Left colon (tissue), 2 donors: ENCODE results near the gene MAD1L1. TPM values are rescaled to one million over a fixed set of nuclear protein-coding genes. Genes with fewer than 3 reads are reported as not detected.

Source experiments
- ATAC-seq: fragments of 200-7000 bp; cut with Tn5 transposase; one replicate; pipeline ENCODE4 v1.9.1; 2020; ENCODE audit warnings: mild to moderate bottlenecking, moderate library complexity
- DNase-seq, 2 donors: peaks; one replicate each; pipeline ENCODE4 v3.0.0-alpha.2; 2020
- intact Hi-C, 2 donors: fragments of 100-400 bp; cut with DNase I in 1 of 2; cut with micrococcal nuclease in 1 of 2; formaldehyde crosslinking; loops; one replicate each; pipeline versions ENCODE4 v1.11.2 to v1.14.0; 2022; cut with DNase I, micrococcal nuclease
- total RNA-seq, 2 donors: library from RNA; stranded (reverse); fragmentation: NEBNext Ultra II Directional; extraction: Animal tissue kit (Norgen Biotek cat#: 25700); gene quantifications; one replicate each; pipeline ENCODE4 v1.2.1, GENCODE V29; 2021
- donor health status: DM: no; HTN: no; CAD: no.
- donor health status: DM: yes; HTN: yes; CAD: no.

The MAD1L1 gene
- total RNA-seq, 2 donors from 2014 or later: 22.1 to 28.2 TPM

DNA sequence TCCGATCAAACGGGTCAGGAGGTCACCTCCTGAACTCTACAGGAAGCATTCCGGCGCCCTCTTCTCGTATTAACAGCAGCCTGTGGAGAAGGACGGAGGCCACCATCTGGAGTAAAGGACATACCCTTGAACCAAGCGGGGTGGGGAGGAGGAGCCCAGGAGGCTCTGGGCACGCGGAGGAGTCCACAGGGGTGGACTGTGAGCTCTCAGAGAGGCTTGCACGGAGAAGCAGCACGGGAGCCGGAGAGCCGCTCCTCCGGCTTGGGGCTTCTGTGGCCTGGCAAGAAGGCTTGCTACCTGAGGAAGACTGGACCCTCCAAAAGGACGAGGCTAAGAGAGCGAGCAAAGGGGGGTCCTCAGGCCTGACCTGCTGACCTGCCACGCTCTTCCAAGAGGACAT lies 77.9 kb downstream of the MAD1L1 start:
- DNase-seq (no peak), ATAC-seq (no peak)
- intact Hi-C loops: no loop called here

DNA sequence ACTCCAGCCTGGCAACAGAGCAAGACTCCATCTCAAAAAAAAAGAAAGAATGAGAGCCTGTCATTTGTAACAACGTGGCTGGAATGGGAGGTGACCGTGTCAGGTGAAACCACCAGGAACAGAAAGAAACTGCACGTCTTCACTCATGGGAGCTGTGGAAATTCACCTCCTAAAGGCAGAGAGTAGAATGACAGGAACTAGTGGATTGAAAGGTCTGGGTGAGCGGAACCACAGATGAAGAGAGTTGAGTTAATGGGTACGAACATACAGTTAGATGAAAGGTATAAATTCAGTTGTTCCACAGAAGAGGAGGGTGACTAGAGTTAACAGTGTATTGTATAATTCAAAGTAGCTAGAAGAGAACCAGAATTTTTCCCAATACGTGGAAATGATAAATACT lies 78.6 kb downstream of the MAD1L1 start:
- intact Hi-C loops: no loop called here
- DNase-seq (no peak), ATAC-seq (no peak)

DNA sequence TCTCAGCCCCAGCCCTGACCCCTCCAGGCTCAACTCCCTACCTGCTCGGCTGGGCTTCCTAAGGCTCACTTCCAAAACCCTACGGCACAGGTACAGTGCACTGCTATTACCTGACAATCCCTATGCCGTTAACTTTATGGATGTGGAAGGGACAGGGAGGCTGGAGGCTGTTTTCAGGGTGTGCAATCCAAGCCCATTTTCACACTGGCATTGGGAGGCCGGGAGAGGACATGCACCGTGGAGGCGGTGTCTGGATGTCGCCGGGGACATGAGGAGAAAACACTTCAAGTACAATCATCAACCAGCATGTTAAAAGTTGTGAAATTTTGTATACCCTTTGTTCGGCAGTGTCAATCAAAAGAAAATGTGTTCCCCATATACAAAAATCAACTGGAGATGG lies 80.1 kb downstream of the MAD1L1 start:
- intact Hi-C loops: no loop called here
- no peak for DNase-seq
- no peak for ATAC-seq

DNA sequence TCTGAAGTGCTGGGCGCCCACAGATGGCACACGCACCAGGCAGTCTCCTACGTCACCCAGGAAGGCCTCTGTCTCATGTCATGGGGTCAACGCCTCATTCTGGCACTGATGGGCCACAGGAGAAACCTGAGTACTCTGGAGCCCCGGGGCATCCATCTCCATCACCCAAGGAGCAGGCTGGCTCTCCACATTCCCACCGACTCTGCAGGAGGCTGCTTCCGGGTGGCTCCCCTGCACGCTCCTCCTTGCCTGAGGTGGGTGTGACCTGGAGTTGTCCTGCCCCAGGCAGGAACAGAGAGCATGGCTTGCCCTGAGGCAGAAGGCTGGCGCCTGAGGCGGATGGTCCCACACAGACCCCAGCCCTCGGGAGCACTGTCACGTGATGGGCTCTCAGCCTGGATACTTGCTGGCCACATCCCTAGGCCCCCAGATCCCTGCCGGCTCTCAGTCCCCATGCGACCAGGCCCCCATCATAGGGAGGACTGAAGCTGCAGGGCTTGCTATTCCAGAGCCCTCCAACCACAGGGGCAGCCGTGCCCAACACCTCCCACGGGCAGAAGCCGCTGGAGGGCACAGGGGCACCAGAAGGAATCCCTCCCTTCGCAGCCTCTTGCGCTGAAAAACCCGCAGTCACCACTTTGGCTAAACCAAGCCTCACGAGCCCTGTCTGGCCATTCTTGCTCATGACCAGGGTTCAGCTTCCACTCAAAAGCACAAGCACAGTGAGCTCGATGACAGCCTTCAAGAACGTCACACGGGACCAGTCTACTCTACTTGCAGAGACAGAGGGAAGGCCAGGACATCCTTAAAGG lies 80.7 kb downstream of the MAD1L1 start:
- no peak for ATAC-seq
- no peak for DNase-seq
- intact Hi-C loops: no loop called here

DNA sequence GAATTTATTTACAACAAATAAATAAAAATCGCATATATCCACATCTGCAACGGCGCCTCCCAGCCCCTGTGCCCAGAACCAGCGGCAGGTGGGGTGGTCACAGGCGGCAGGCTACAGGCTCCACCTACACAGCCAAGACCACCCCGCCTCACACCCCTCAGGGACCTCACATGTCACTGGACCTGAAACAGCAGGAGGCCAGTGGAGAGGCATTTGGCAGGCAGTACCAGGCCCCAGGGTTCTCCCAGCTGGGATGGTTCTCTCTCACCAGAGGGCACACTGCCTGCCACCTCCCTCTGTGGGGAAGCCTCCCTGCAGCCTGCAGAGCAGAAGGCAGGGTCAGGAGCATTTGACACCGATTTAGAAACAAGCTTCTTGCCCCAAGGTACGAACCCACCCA lies 81.5 kb downstream of the MAD1L1 start:
- DNase-seq: no peak
- intact Hi-C loops: no loop called here
- no peak for ATAC-seq

GRCh38 chr7:2150445-2150815 lies 82.3 kb downstream of the MAD1L1 start:
- DNase-seq (no peak), ATAC-seq (no peak)
- intact Hi-C loops: no loop called here

DNA sequence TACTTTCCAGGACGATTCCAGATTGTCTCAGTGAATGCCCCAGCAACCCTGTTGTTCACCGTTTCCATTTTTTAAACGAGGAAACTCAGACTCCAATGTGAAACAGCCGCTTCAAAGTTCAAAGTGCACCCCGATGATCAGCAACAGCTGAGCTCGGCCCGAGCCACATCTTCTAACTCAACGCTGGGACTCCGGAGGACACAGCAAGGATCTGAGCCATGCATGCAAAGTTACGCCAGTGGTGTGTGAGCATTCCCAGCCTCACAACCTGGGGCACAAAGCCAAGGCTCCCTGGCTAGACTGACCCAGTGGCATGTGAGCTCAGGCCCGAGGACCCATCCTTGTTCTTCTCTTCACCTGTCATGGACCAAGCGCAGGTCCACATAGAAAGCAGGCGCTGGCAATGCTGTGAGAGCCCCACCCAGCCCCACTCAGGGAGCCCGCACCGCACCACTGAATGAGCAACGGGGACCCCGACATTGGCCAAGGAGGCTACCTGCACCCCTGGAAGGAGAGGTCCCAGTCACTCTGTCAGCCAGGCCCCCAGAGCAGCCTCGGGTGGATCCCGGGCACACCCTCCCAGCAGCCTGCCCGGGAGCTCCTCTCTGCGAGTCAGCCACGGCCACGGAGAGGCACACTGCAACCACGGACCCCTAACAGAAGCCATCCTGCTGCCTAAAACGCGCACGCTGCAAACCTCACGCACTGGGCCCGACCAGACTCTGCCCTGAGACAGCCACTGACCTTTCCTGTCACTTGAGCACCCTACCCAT lies 82.9 kb downstream of the MAD1L1 start:
- ATAC-seq (no peak), DNase-seq (no peak)
- intact Hi-C loops: no loop called here

DNA sequence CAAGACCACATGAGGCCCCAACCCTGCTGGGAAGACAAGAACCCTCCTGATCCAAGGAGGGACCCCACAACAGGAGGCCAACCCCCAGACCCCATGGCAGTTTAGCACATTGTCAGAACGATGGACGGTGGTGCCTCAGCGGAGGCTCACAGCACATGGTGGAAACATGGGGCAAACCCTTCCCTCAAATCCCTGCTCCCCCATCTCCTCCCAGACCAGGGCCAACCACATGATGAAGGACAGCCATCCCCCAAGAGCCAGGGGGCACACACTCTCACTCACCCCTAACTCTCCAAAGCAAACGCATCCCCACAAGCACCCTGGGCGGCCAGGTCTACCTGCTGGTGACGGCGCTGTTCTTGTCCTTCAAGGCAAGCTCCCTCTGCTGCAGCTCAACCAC lies 83.9 kb downstream of the MAD1L1 start:
- ATAC-seq (no peak), DNase-seq (no peak)
- intact Hi-C loops: no loop called here

GRCh38 chr7:2148189-2148588 lies 84.6 kb downstream of the MAD1L1 start:
- ATAC-seq: no peak
- no peak for DNase-seq
- intact Hi-C loops: no loop called here

DNA sequence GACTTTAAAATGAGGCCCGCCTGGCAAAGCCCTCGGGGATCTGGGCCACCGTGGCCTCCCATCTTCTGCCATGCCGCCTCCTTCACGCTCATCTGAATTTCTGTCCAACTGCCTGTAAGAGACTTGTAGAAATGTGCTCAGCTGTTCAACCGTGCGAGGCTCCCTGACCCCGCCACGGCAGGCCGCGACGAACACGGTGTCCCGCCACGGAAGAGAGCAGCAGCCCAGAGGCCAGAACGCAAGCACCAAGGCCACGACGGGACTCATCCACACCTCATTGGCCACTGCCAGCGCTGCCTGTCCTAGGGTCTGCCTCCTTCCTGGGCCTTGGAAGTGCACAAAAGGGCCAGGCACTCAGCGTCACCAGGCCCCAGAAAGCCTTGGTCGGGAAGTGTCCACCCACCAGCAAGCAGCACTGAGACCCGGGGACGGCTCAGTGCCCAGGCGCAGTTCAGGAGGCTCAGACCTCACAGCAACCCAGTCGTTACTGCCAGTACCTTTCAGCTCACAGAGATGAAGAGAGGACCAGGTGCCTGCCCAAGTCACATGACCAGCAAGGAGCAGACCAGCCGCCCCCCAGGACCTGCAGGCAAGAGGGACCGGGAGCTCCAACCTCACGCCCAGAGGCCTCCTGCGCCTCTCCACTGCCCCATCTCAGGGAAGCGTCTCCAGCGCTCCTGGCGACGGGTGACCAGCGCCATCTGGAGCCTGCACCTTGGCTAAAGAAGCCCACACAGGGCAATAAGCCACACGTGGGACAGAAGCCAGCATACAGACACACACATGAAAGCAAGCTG lies 85.9 kb downstream of the MAD1L1 start:
- ATAC-seq: no peak
- no peak for DNase-seq

DNA sequence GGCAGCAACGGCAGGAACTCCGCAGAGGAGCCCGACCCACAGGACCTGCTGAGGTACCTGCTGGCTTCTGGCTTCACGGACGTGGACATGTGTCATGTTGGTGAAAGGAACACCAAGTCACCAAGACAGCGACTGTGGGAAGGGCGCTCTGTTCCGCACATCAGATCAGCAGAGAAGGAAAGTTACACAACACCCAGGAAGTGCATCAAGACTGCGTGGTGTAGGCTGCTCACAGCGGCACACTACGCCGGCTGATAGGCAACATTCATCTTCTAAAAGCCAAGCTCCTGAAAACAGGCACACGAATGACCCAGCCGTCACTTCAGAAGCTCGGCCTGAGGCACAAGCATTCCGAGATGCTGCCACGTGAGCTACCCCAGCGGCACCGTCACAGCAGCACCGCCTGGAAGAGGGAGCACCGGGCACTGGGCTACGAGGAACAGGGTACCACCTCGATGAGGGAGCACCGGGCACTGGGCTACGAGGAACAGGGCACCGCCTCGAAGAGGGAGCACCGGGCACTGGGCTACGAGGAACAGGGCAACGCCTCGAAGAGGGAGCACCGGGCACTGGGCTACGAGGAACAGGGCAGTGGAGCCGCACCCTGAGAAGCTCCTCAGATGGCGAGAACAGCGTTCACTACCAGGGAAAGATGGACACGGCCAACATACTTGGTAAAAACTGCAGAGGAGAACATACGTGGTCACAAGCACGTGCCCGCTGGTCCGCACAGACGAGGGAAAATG lies 86.7 kb downstream of the MAD1L1 start:
- ATAC-seq (no peak), DNase-seq (no peak)
- intact Hi-C loops: no loop called here

More for the DNA sequence above, 85.9 kb downstream of the MAD1L1 start:
- intact Hi-C loops: no loop called here

DNA sequence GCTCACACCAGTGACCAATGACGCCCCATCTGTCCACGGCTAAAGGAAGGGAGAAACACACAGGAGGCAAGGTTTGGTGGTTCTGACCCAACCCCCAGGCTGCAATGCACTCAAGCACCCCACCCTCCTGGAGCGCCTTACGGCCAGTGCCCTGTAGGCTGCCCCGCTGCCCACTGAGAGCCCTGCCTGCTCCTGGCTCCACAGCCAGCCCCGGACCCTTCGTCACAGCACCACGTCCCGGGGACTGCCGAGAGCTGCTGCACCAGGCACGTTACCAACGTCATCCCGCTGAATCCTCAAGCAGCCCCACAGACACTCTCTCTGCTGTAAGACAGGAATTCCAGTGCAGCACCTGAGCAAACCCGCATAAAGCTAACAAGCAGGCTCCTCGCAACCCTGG lies 87.8 kb downstream of the MAD1L1 start:
- intact Hi-C loops: no loop called here
- ATAC-seq: no peak
- no peak for DNase-seq

DNA sequence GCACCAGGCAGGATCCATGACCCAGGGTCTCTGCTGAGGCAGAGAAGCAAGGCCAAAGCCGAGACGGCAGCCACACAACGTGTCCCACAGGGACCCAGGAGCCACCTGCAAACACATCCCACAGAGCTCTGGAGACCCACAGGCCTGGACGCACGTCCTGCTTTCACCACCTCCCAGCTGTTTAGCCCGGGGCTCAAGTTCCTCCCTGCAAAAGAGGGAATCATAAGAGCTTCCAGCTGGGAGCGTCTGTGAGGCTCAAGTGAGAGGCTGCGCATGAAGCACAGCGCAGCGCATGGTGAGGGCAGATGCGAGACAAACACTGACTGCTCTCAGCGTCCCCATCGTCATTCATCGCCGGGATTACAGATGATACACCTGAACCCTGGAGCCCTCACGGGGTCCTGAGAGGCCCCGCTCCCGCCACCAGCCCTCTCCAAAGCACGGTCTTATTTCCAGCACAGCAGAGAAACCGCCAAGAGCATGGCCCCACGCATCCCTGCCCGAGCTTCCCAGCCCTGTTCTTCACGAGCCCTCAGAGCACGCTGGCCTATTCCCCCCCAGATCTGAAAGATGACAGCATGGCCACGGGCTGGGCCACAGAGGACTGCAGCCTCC lies 88.7 kb downstream of the MAD1L1 start:
- intact Hi-C loops: no loop called here
- ATAC-seq (no peak), DNase-seq (no peak)

DNA sequence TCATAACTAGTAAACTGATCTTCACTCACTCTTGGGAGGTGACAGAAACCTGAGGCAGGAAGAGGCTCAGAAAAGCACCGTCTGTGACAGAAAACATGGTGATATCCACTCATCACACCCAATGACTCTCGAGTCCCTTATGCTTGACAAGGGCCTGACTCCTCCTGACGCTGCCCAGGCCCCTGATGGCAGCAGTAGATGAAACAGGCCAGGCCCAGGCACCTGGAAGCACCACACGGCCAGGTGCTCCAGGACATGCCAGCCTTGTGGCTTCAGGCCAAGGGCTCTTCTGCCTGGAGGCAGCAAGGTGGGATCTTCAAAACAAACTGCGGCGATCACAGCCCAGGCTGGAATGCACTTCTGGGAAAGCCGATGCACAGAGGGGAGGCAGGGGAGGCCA lies 89.3 kb downstream of the MAD1L1 start:
- no peak for ATAC-seq
- no peak for DNase-seq
- intact Hi-C loops: no loop called here

DNA sequence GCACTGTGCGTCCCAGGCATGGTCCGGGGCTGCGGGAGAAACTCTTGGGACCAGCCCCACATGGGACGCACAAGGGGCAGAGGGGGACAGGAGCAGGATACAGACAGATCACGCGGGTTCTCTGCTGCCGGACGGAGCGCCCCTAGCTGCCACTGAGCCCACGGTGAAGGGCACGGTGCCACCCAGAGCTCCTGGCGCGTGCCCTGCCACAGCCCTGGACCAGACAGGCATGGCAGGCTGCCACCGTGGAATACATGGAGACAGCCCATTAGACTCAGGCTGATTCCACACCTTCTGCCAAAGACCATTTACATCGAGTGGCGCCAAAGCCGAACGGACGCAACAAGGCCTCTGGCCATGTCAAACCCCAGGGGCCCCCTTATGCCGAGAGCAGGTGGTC lies 90.4 kb downstream of the MAD1L1 start:
- intact Hi-C loops: no loop called here

GRCh38 chr7:2141651-2142050 lies 91.1 kb downstream of the MAD1L1 start:
- intact Hi-C loops: no loop called here
- no peak for ATAC-seq

More for the DNA sequence above, 90.4 kb downstream of the MAD1L1 start:
- DNase-seq (no peak), ATAC-seq (no peak)

GRCh38 chr7:2141021-2141410 lies 91.7 kb downstream of the MAD1L1 start:
- DNase-seq: no peak
- intact Hi-C loops: no loop called here
- no peak for ATAC-seq

More at GRCh38 chr7:2141651-2142050, 91.1 kb downstream of the MAD1L1 start:
- no peak for DNase-seq

DNA sequence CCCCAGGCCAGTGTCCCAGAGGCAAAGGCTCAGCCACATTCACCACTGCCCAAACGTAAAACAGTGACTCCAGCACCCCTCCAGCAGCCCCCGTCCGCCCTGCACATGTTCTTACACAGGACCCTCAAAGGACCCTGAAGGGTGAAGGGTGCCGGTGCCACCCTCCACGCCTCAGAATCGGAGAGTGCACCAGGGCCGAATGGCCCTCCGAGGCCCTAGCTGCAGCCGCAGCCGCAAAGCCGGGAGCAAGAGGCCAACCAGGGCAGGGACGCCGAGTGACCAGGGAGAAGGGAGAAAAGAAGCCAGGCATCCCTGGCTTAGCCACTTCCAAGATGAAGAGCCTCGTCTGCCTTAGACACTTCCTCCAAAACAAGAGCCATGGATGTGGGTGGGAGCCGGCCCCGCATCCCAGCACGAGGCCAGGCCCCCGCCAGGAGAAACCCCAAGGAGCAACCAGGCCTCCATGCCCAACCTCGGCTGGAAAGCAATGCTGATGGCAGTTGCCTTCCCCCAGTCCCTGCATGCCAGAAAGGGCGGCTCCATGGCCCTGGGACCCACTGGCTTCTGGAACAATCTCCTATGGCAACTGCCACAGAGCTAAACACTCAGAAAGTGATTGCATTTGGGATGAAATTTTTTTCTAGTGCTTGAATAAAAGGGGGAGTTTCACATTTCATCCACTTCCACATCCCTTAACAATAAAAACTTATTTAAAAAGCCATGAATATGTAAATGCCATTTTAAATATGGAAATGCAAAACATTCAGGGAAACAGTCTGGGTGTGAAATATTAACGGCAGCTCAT lies 92.3 kb downstream of the MAD1L1 start:
- intact Hi-C loops: no loop called here
- DNase-seq (no peak), ATAC-seq (no peak)
